HUDEP-2 (cell line): ENCODE data around the gene MOAP1.
A peak's percentile ranks its signal among the peaks of the same experiment; 100 is the strongest.
"Not testable (repeated sequence)": the region's sequence is repeated elsewhere in the genome, so short reads cannot be mapped to it uniquely, and the experiment has no call there.

ENCODE experiments used
- DNase-seq, 76 experiments: peaks; one replicate each; lab custom pipeline; 2025; ENCODE audit not compliant: unreplicated experiment in 76 of 76; lab: John Stamatoyannopoulos, UW

Gene MOAP1

GRCh38 chr14:93186466-93186865 is 1.8 kb upstream of the MOAP1 start:
- DNase-seq = peak in 5 of 76 experiments; percentile 10 to 39 (median 22)

GRCh38 chr14:93185349-93185720 is 638 bp upstream of the MOAP1 start:
- DNase-seq = peak in 1 of 76 experiments; percentile 51

GRCh38 chr14:93183596-93184317 is 940 bp downstream of the MOAP1 start:
- DNase-seq = no peak

- DNase-seq = no peak
These were observed 9.2 kb downstream of the MOAP1 start for GRCh38 chr14:93175492-93175891.

- DNase-seq = not testable (repeated sequence)
These were observed 10.0 kb downstream of the MOAP1 start for GRCh38 chr14:93174731-93175130.

- DNase-seq = peak in 2 of 76 experiments; percentile 45 to 57
These were observed 10.7 kb downstream of the MOAP1 start for GRCh38 chr14:93173943-93174395.

GRCh38 chr14:93171376-93171775 is 13.3 kb downstream of the MOAP1 start:
- DNase-seq = no peak

GRCh38 chr14:93170141-93170540 is 14.6 kb downstream of the MOAP1 start:
- not testable (repeated sequence) for DNase-seq

- not testable (repeated sequence) for DNase-seq
These were observed 15.1 kb downstream of the MOAP1 start for GRCh38 chr14:93169619-93170018.

- DNase-seq = not testable (repeated sequence)
These were observed 16.1 kb downstream of the MOAP1 start for GRCh38 chr14:93168610-93169009.

GRCh38 chr14:93165271-93166265 is 19.1 kb downstream of the MOAP1 start:
- not testable (repeated sequence) for DNase-seq

- peak in 7 of 76 experiments; percentile 5 to 55 (median 15) for DNase-seq
These were observed 21.1 kb downstream of the MOAP1 start for GRCh38 chr14:93163564-93163963.

- no peak for DNase-seq
These were observed 23.2 kb downstream of the MOAP1 start for GRCh38 chr14:93161411-93161940.

- DNase-seq = peak in 50 of 76 experiments; percentile 5 to 64 (median 30)
These were observed 24.3 kb downstream of the MOAP1 start for GRCh38 chr14:93160353-93160801.

GRCh38 chr14:93159625-93160352 is 24.9 kb downstream of the MOAP1 start:
- peak in 2 of 76 experiments; percentile 5 to 7 for DNase-seq

GRCh38 chr14:93158349-93158748 is 26.3 kb downstream of the MOAP1 start:
- DNase-seq = not testable (repeated sequence)

GRCh38 chr14:93156693-93157369 is 27.9 kb downstream of the MOAP1 start:
- no peak for DNase-seq

GRCh38 chr14:93155667-93156066 is 29.0 kb downstream of the MOAP1 start:
- no peak for DNase-seq

GRCh38 chr14:93153121-93153520 is 31.6 kb downstream of the MOAP1 start:
- DNase-seq = no peak
